Heart right ventricle (tissue), 16 donors: ENCODE data around the gene TNN. TPM values are rescaled to one million over a fixed set of nuclear protein-coding genes. Genes with fewer than 3 reads are reported as not detected.
"Not testable (repeated sequence)": the region's sequence is repeated elsewhere in the genome, so short reads cannot be mapped to it uniquely, and the experiment has no call there.

Experiments
- ATAC-seq, 8 donors: fragments of 200-7000 bp; cut with Tn5 transposase; one replicate each; pipeline ENCODE4 v1.9.1; 2020; ENCODE audit warnings: mild to moderate bottlenecking in 8 of 8, moderate library complexity in 8 of 8, moderate number of reproducible peaks in 1 of 8
- DNase-seq, 2 donors: peaks; one replicate each; pipeline ENCODE4 v3.0.0-alpha.2; 2020
- H3K27ac ChIP-seq, 10 donors: fragments of 200-600 bp; sonication (generic) in 2 of 10; one replicate each; pipeline versions ENCODE4 v1.5.0 to v1.8.0; 2020 to 2022; ENCODE audit warnings: mild to moderate bottlenecking in 3 of 10
- H3K27me3 ChIP-seq, 7 donors: fragments of 200-600 bp; one replicate each; pipeline ENCODE4 v1.8.0; 2021 to 2022; ENCODE audit warnings: mild to moderate bottlenecking in 2 of 7
- H3K36me3 ChIP-seq, 9 donors: fragments of 200-600 bp; sonication (generic) in 1 of 9; one replicate each; pipeline versions ENCODE4 v1.5.0 to v1.8.0; 2020 to 2022; ENCODE audit warnings: mild to moderate bottlenecking in 2 of 9
- H3K4me1 ChIP-seq, 9 donors: fragments of 200-600 bp; sonication (generic) in 1 of 9; one replicate each; pipeline versions ENCODE4 v1.5.0 to v1.8.0; 2020 to 2022; ENCODE audit warnings: mild to moderate bottlenecking in 4 of 9
- H3K4me3 ChIP-seq, 10 donors: fragments of 200-600 bp; sonication (generic) in 2 of 10; one replicate each; pipeline versions ENCODE4 v1.5.0 to v1.8.0; 2020 to 2022; ENCODE audit warnings: mild to moderate bottlenecking in 7 of 10, moderate library complexity in 2 of 10
- H3K9me3 ChIP-seq, 11 donors: fragments of 200-600 bp in 10 of 11; sonication (generic) in 2 of 11; one replicate each; pipeline versions ENCODE4 v1.5.0 to v1.8.0; 2013 to 2022; ENCODE audit warnings: mild to moderate bottlenecking in 2 of 11, control low read depth in 1 of 11, moderate library complexity in 1 of 11
- WGBS, 2 donors: extraction: QIAGEN DNeasy Blood & Tissue Kit; methylation state at CpG; one replicate each; pipeline ENCODE4 v1.1.7; 2013; ENCODE audit warnings: inconsistent platforms in 1 of 2; 5-methylcytosine and 5-hydroxymethylcytosine counted together
- intact Hi-C, 10 donors: fragments of 100-400 bp; cut with DNase I; formaldehyde crosslinking; loops; one replicate each; pipeline versions ENCODE4 v1.11.1 to v1.14.2; 2022
- long read RNA-seq, 3 donors: library from polyadenylated mRNA; unstranded; transcript quantifications; one replicate each; pipeline ENCODE4 v2.0.0, GENCODE V29; 2020 to 2021
- polyA plus RNA-seq, 2 donors: library from polyadenylated mRNA; stranded (reverse); fragments of 200-250 nt; gene quantifications; one replicate each; pipeline ENCODE4 v1.2.3, GENCODE V29; 2013
- total RNA-seq, 10 donors: library from RNA; stranded (reverse); fragmentation: NEBNext Ultra II Directional in 3 of 10; extraction: Animal tissue kit (Norgen Biotek cat#: 25700) in 3 of 10; gene quantifications; one replicate each; pipeline versions ENCODE4 v1.2.1 to v1.2.4, GENCODE V29; 2021 to 2023
- TF ChIP-seq, protein P1 (sequence below), 9 donors: fragments of 200-600 bp; sonication (generic) in 2 of 9; IDR thresholded peaks; one replicate each; pipeline versions ENCODE4 v1.5.0 to v1.8.0; 2021 to 2022; ENCODE audit warnings: antibody characterized with exemption in 9 of 9, mild to moderate bottlenecking in 5 of 9, moderate library complexity in 1 of 9
- donor health status: Arrhythmogenic right ventricular cardiomyopathy.
- donor health status: ischemic (EF 13 %, LVEDD 7.1; RV severe dilation, severe dysfunction).
- donor health status: healthy with polysubstance abuse.
- donor health status: DM: no; HTN: yes; CAD: no.
- donor health status: DM: no; HTN: no; CAD: no.
- donor health status: ischemic (EF 25% LVEDD 6.9; RV normal size, moderate dysfunction).
- donor health status: ischemic (EF 25% LVEDD 5.7; RV mildly dilated, moderate dysfunction).
- donor health status: healthy.
- donor health status: DM: yes; HTN: yes; CAD: no.
- donor health status: Ischemic cardiomyopathy.
- donor health status: ischemic (EF 35%, LVEDD 5.7; RV mildly dilated, moderate dysfunction).
- donor health status: nonischemic (EF 11% LVEDD 7.7; RV severe dilation, severe dysfunction).
- donor health status: DM: yes; HTN: yes; CAD: no.
- donor health status: PGD.
- donor health status: ischemic (EF 29% LVEDD 5.4; RV normal size, mild dysfunction).
- donor health status: nonischemic (EF 23%, LVEDD 6.1; RV moderate dilation, normal function).

The TNN gene, protein sequence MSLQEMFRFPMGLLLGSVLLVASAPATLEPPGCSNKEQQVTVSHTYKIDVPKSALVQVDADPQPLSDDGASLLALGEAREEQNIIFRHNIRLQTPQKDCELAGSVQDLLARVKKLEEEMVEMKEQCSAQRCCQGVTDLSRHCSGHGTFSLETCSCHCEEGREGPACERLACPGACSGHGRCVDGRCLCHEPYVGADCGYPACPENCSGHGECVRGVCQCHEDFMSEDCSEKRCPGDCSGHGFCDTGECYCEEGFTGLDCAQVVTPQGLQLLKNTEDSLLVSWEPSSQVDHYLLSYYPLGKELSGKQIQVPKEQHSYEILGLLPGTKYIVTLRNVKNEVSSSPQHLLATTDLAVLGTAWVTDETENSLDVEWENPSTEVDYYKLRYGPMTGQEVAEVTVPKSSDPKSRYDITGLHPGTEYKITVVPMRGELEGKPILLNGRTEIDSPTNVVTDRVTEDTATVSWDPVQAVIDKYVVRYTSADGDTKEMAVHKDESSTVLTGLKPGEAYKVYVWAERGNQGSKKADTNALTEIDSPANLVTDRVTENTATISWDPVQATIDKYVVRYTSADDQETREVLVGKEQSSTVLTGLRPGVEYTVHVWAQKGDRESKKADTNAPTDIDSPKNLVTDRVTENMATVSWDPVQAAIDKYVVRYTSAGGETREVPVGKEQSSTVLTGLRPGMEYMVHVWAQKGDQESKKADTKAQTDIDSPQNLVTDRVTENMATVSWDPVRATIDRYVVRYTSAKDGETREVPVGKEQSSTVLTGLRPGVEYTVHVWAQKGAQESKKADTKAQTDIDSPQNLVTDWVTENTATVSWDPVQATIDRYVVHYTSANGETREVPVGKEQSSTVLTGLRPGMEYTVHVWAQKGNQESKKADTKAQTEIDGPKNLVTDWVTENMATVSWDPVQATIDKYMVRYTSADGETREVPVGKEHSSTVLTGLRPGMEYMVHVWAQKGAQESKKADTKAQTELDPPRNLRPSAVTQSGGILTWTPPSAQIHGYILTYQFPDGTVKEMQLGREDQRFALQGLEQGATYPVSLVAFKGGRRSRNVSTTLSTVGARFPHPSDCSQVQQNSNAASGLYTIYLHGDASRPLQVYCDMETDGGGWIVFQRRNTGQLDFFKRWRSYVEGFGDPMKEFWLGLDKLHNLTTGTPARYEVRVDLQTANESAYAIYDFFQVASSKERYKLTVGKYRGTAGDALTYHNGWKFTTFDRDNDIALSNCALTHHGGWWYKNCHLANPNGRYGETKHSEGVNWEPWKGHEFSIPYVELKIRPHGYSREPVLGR (N-terminal part only)
- 1 to 10 TPM in 1 of 10 donors, under 1 TPM in 8, not detected in 1; 0.08 to 1.1 (median 0.14) TPM for total RNA-seq
- under 1 TPM; 0.03 to 0.07 TPM for polyA plus RNA-seq
- long read RNA-seq, donor 1, result 0 reads
- long read RNA-seq, donor 2, result 0 reads
- long read RNA-seq, donor 3, result 0 reads

- H3K4me1 ChIP-seq, result peaks cover 0 to 32% (median 14%) of the 10 kb centered on the region in 9 donors
- no peaks in the 10 kb centered on the region for H3K9me3 ChIP-seq
- no peak for DNase-seq
- H3K36me3 ChIP-seq, result no peaks in the 10 kb centered on the region
- intact Hi-C loops, result no loop called here
- no peaks in the 10 kb centered on the region for H3K27me3 ChIP-seq
- TF ChIP-seq, protein P1, sequence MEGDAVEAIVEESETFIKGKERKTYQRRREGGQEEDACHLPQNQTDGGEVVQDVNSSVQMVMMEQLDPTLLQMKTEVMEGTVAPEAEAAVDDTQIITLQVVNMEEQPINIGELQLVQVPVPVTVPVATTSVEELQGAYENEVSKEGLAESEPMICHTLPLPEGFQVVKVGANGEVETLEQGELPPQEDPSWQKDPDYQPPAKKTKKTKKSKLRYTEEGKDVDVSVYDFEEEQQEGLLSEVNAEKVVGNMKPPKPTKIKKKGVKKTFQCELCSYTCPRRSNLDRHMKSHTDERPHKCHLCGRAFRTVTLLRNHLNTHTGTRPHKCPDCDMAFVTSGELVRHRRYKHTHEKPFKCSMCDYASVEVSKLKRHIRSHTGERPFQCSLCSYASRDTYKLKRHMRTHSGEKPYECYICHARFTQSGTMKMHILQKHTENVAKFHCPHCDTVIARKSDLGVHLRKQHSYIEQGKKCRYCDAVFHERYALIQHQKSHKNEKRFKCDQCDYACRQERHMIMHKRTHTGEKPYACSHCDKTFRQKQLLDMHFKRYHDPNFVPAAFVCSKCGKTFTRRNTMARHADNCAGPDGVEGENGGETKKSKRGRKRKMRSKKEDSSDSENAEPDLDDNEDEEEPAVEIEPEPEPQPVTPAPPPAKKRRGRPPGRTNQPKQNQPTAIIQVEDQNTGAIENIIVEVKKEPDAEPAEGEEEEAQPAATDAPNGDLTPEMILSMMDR (IDR thresholded peaks at IDR 0.05), result no peak
- ATAC-seq, result no peak
- WGBS, 2 donors, result 58 to 62% methylated on average over 9 of the region's 9 CpGs
- no peak within 1 kb of the TSS for H3K4me3 ChIP-seq
- peak within 1 kb of the TSS in 1 of 10 donors; percentile 4 for H3K27ac ChIP-seq
Measured at GRCh38 chr1:175067362-175068106, at the start of gene TNN. Gene TNN (plus strand): TSS chr1:175067833. CDS start chr1:175077419, 9,586 bp downstream.

DNA sequence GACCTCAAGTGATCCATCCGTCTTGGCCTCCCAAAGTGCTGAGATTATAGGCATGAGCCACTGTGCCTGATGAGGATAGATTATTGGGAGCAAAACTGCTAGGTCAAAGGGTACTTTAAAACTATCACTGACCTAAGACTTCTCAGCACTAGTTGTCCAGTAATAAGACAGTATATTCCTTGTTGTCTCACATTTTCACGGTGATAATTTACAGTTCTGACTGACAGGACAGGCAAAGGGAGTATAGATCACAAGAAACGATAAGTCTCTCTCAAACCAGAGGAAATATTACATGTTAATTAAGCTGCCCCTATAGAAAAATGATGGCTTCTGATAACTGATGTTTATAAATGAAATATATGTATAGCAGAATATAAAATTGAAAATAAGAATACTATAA is 48.1 kb upstream of the TNN start:
- Histone ChIP-seq H3K4me3 (no peak overlapping the region), H3K9me3 (no peaks in the 10 kb centered on the region), H3K27ac (no peak overlapping the region), H3K36me3 (peaks cover 0 to 59% (median 33%) of the 10 kb centered on the region in 9 donors), H3K27me3 (no peaks in the 10 kb centered on the region), H3K4me1 (peaks cover 0 to 20% (median 15%) of the 10 kb centered on the region in 9 donors)
- 83 to 90% methylated on average over 3 of the region's 3 CpGs for WGBS, 2 donors
- TF ChIP-seq, protein P1 (IDR thresholded peaks at IDR 0.05), result no peak
- DNase-seq, result no peak
- ATAC-seq, result no peak
- intact Hi-C loops, result no loop called here

- DNase-seq (peak; percentile 97 to 99), ATAC-seq (peak; percentile 99 to 100 (median 99))
- TF ChIP-seq, protein P1 (IDR thresholded peaks at IDR 0.05), result no peak
- Histone ChIP-seq H3K9me3 (no peaks in the 10 kb centered on the region), H3K4me1 (peaks cover 0 to 20% (median 14%) of the 10 kb centered on the region in 9 donors), H3K4me3 (peak within 1 kb of the TSS; percentile 69 to 93 (median 82)), H3K27ac (peak within 1 kb of the TSS; percentile 26 to 92 (median 79)), H3K36me3 (peaks cover 0 to 21% (median 9%) of the 10 kb centered on the region in 9 donors), H3K27me3 (no peaks in the 10 kb centered on the region)
- 3 to 4% methylated on average over 42 of the region's 42 CpGs for WGBS, 2 donors
- intact Hi-C loops, result loop anchor here in 3 of 10 donors (2.0 to 10.0 kb wide), 3 partner anchors 22 to 292 kb away; no protein-coding TSS in a partner anchor
Measured at GRCh38 chr1:175023043-175023921, 44.4 kb upstream of the TNN start, which contains the start of gene MRPS14. Gene MRPS14 (minus strand): TSS chr1:175023425. CDS start chr1:175023408, 17 bp downstream.

- DNase-seq, H3K9me3 ChIP-seq, ATAC-seq, H3K27me3 ChIP-seq: not testable (repeated sequence)
- 95 to 96% methylated on average over 2 of the region's 2 CpGs for WGBS, 2 donors
- H3K36me3 ChIP-seq, result peaks cover 0 to 15% (median 3%) of the 10 kb centered on the region in 9 donors
- peak overlapping the region in 9 of 10 donors; percentile 60 to 92 (median 82) for H3K27ac ChIP-seq
- peaks cover 0 to 20% (median 14%) of the 10 kb centered on the region in 9 donors for H3K4me1 ChIP-seq
- H3K4me3 ChIP-seq, result peak overlapping the region; percentile 69 to 93 (median 82)
- intact Hi-C loops, result loop anchor here in 3 of 10 donors (2.0 to 10.0 kb wide), 3 partner anchors 23 to 291 kb away; no protein-coding TSS in a partner anchor
Measured at GRCh38 chr1:175023922-175024242, 43.8 kb upstream of the TNN start.
